Brain microvascular endothelial cell (primary cell): ENCODE results near the gene CLECL1.
"Not testable (repeated sequence)": the region's sequence is repeated elsewhere in the genome, so short reads cannot be mapped to it uniquely, and the experiment has no call there.

Experiments used
- DNase-seq: peaks from one replicate; pipeline ENCODE4 v3.0.0-alpha.2; 2020
- H3K27ac ChIP-seq: fragments of 250-450 bp; sonication (Bioruptor Pico); 2 replicates; pipeline ENCODE4 v1.5.1; 2020; ENCODE audit warnings: mild to moderate bottlenecking, moderate library complexity
- H3K27me3 ChIP-seq: fragments of 250-450 bp; sonication (Bioruptor Pico); replicated peaks from 2 replicates; pipeline ENCODE4 v1.5.1; 2020; ENCODE audit warnings: mild to moderate bottlenecking
- H3K36me3 ChIP-seq: fragments of 250-450 bp; sonication (Bioruptor Pico); replicated peaks from 2 replicates; pipeline ENCODE4 v1.5.1; 2020; ENCODE audit warnings: mild to moderate bottlenecking
- H3K4me3 ChIP-seq: 2 replicates; pipeline ENCODE4 v1.5.1; 2011; ENCODE audit warnings: low read depth, mild to moderate bottlenecking, control low read depth, low read length, moderate library complexity
- CTCF ChIP-seq: IDR thresholded peaks from 2 replicates; pipeline ENCODE4 v1.5.1; 2011; ENCODE audit warnings: low read depth, mild to moderate bottlenecking, moderate library complexity, low read length, control low read depth, inconsistent platforms; ENCODE audit errors: missing control alignments
- in situ Hi-C: cut with HindIII; loops from 2 replicates; pipeline ENCODE4 v1.10.0; 2017; ENCODE audit warnings: low sequenced_read_pairs, low pct_ligation_motif_present

Gene CLECL1

GRCh38 chr12:9687228-9687627 lies 45.7 kb downstream of the CLECL1 start:
- H3K4me3 ChIP-seq: no peak overlapping the region
- DNase-seq: peak; percentile 77
- no peaks in the 10 kb centered on the region for H3K27me3 ChIP-seq
- no peak for TF ChIP-seq CTCF
- H3K36me3 ChIP-seq: no peaks in the 10 kb centered on the region
- no peak overlapping the region for H3K27ac ChIP-seq
- in situ Hi-C loops: no loop called here

GRCh38 chr12:9685915-9686314 lies 47.0 kb downstream of the CLECL1 start:
- H3K27me3 ChIP-seq: no peaks in the 10 kb centered on the region
- no peaks in the 10 kb centered on the region for H3K36me3 ChIP-seq
- TF ChIP-seq CTCF: no peak
- DNase-seq: no peak
- H3K4me3 ChIP-seq: no peak overlapping the region
- in situ Hi-C loops: no loop called here
- H3K27ac ChIP-seq: no peak overlapping the region

GRCh38 chr12:9685366-9685765 lies 47.5 kb downstream of the CLECL1 start:
- DNase-seq, H3K27me3 ChIP-seq, H3K27ac ChIP-seq, H3K4me3 ChIP-seq, H3K36me3 ChIP-seq, in situ Hi-C loops: not testable (repeated sequence)

GRCh38 chr12:9682949-9683348 lies 49.9 kb downstream of the CLECL1 start:
- H3K27ac ChIP-seq, H3K36me3 ChIP-seq, in situ Hi-C loops, DNase-seq, H3K27me3 ChIP-seq, H3K4me3 ChIP-seq: not testable (repeated sequence)

- in situ Hi-C loops, DNase-seq, H3K27me3 ChIP-seq, H3K27ac ChIP-seq, H3K4me3 ChIP-seq, H3K36me3 ChIP-seq: not testable (repeated sequence)
These were observed 50.4 kb downstream of the CLECL1 start for GRCh38 chr12:9682508-9682907.

GRCh38 chr12:9674226-9674590 lies 58.7 kb downstream of the CLECL1 start:
- no peak for DNase-seq
- Histone ChIP-seq H3K4me3 (no peak overlapping the region), H3K27me3 (no peaks in the 10 kb centered on the region), H3K36me3 (no peaks in the 10 kb centered on the region), H3K27ac (peak overlapping the region; percentile 36)
- in situ Hi-C loops: no loop called here
- no peak for TF ChIP-seq CTCF

- Histone ChIP-seq H3K4me3 (no peak overlapping the region), H3K27ac (peak overlapping the region; percentile 36), H3K27me3 (no peaks in the 10 kb centered on the region), H3K36me3 (no peaks in the 10 kb centered on the region)
- TF ChIP-seq CTCF: no peak
- in situ Hi-C loops: no loop called here
- DNase-seq: peak; percentile 94
These were observed 59.3 kb downstream of the CLECL1 start for GRCh38 chr12:9673404-9674225.
